A549 (cell line): ENCODE results near the gene BNIP5.

Experiments used
- HOXA7 ChIP-seq: fragments of 250-450 bp; sonication (Bioruptor Pico); IDR thresholded peaks from 2 replicates; pipeline ENCODE4 v1.5.0; 2020; ENCODE audit warnings: mild to moderate bottlenecking, moderate library complexity
- PHF8 ChIP-seq: fragments of 200-600 bp; sonication (generic); IDR thresholded peaks from 2 replicates; pipeline ENCODE4 v1.6.1; 2016; ENCODE audit warnings: low read depth, mild to moderate bottlenecking, antibody characterized with exemption, moderate library complexity, borderline replicate concordance
- POLR2A ChIP-seq: IDR thresholded peaks from 2 replicates; pipeline ENCODE4 v1.6.1; 2012; ENCODE audit warnings: mild to moderate bottlenecking, low read length
- RNF2 ChIP-seq: fragments of 200-600 bp; sonication (generic); IDR thresholded peaks from 2 replicates; pipeline ENCODE4 v1.6.1; 2016; ENCODE audit warnings: low read depth, mild to moderate bottlenecking, antibody characterized with exemption, moderate library complexity, borderline replicate concordance
- SMC3 ChIP-seq: fragments of >200 bp; sonication (Bioruptor Twin); formaldehyde crosslinking; IDR thresholded peaks from 3 replicates; pipeline ENCODE4 v1.6.1; 2018; ENCODE audit warnings: inconsistent platforms
- TF ChIP-seq, protein P1 (sequence below): fragments of >200 bp; sonication (Bioruptor Twin); formaldehyde crosslinking; IDR thresholded peaks from 3 replicates; pipeline ENCODE4 v1.5.1; 2016
- TF ChIP-seq, protein P2 (sequence below): IDR thresholded peaks from 2 replicates; pipeline ENCODE4 v1.6.1; 2012; ENCODE audit warnings: low read depth, borderline replicate concordance

DNA sequence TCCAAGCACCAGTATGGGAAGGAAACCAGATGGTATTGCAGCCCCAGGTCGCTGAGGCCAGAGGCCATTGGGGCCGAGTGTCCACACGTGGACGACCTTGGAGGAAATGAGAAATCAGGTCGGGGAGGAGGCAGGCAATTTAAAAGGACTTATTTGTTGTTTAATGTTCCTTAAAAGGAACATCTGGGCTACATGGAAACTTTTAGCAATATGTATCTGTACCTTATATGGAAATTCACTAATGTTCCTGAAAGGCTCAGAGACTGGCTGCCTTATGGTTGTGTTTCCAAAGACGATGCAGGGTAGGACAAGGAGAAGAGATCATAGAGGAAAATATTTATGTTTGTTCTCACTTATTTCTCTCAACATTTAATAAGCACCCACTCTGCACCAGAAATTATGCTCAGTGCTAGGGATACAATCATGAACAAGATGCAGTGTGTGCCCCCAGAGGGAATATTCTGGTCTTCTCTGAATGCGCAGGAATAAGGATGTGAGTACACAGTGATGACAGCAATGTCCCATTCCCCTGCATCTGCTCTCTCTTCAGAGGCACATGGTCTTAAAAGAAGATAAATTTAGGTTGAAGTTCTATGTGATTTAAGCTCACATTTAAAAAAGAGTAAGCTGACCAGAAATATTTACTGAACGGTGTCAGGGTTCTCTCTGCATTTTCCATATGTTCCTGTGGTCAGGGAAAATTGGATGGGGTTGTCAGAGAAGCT is 3.4 kb downstream of the BNIP5 start:
- TF ChIP-seq SMC3 = no peak
- TF ChIP-seq POLR2A = no peak
- TF ChIP-seq, protein P1, sequence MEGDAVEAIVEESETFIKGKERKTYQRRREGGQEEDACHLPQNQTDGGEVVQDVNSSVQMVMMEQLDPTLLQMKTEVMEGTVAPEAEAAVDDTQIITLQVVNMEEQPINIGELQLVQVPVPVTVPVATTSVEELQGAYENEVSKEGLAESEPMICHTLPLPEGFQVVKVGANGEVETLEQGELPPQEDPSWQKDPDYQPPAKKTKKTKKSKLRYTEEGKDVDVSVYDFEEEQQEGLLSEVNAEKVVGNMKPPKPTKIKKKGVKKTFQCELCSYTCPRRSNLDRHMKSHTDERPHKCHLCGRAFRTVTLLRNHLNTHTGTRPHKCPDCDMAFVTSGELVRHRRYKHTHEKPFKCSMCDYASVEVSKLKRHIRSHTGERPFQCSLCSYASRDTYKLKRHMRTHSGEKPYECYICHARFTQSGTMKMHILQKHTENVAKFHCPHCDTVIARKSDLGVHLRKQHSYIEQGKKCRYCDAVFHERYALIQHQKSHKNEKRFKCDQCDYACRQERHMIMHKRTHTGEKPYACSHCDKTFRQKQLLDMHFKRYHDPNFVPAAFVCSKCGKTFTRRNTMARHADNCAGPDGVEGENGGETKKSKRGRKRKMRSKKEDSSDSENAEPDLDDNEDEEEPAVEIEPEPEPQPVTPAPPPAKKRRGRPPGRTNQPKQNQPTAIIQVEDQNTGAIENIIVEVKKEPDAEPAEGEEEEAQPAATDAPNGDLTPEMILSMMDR = no peak
- TF ChIP-seq PHF8 = no peak
- TF ChIP-seq HOXA7 (CRISPR knock-in tag) = no peak
- TF ChIP-seq, protein P2, sequence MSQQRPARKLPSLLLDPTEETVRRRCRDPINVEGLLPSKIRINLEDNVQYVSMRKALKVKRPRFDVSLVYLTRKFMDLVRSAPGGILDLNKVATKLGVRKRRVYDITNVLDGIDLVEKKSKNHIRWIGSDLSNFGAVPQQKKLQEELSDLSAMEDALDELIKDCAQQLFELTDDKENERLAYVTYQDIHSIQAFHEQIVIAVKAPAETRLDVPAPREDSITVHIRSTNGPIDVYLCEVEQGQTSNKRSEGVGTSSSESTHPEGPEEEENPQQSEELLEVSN = no peak
- no peak for TF ChIP-seq RNF2
